AG04450 (cell line): ENCODE measurements around the gene JUN. TPM values are rescaled to one million over a fixed set of nuclear protein-coding genes. Genes with fewer than 3 reads are reported as not detected.

Experiments
- CTCF ChIA-PET: fragments of 300-600, 350-600 bp; formaldehyde crosslinking; extraction: SDS; loops from one replicate; lab custom pipeline; 2022; ENCODE audit warnings: antibody characterized with exemption, inconsistent platforms; lab: Charles Lee
- POLR2A ChIA-PET: fragments of 350-600 bp; formaldehyde crosslinking; extraction: SDS; loops from one replicate; lab custom pipeline; 2021; ENCODE audit warnings: antibody characterized with exemption, inconsistent platforms; lab: Yijun Ruan, JAX
- DNase-seq: peaks from one replicate; pipeline ENCODE4 v3.0.0-alpha.2; 2011; ENCODE audit warnings: low read depth, low spot score
- H3K27ac ChIP-seq: one replicate; pipeline ENCODE4 v1.5.1; 2012; ENCODE audit warnings: low read depth, low read length, control low read depth
- H3K27me3 ChIP-seq: one replicate; pipeline ENCODE4 v1.6.0; 2012; ENCODE audit warnings: low read length; ENCODE audit not compliant: control insufficient read depth, insufficient read depth
- H3K4me3 ChIP-seq: 2 replicates; pipeline ENCODE4 v1.5.1; 2011; ENCODE audit warnings: mild to moderate bottlenecking, low read depth, low read length, control low read depth
- H3K9me3 ChIP-seq: 2 replicates; pipeline ENCODE4 v1.5.1; 2012; ENCODE audit warnings: low read length; ENCODE audit not compliant: control insufficient read depth, insufficient read depth
- polyA plus RNA-seq: library from polyadenylated mRNA; depleted of rRNA; stranded (reverse); fragments of >200 nt; gene quantifications from 2 replicates; pipeline ENCODE4 v1.2.3, GENCODE V29; 2011
- TF ChIP-seq, protein P1 (sequence below): IDR thresholded peaks from 2 replicates; pipeline ENCODE4 v1.5.1; 2011; ENCODE audit warnings: low read depth, low read length, control low read depth, inconsistent platforms

The JUN gene
- polyA plus RNA-seq, 1 experiment = 48.7 TPM

DNA sequence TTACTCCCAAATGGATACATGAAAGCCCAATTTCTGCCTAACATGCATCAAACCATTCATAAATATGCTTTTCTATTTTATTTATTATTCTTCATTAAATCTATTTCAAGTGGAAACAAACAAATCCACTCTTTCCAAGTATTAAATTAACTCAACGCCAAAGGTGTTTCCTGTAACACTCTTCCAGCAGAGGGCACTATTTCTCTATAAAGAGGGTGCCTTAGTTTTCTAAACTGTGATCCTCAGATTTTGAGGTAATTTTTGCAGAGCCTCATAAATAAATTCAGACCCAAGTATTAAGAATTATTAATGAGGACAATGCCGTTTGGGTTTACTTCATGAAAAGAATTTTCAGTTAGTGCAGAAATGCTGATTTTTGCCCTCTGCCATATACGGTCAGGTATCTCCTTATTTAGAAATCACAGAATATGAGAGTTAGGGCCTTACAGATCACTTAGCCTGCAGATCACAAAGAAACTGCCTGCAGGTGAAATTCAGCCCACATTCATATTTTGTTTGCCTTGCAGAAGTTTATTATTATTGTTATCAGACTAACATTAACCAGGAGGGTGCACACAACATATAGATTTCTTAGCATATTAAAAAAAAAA is 43.9 kb downstream of the JUN start:
- Histone ChIP-seq H3K27ac (no peak overlapping the region), H3K4me3 (no peak overlapping the region), H3K9me3 (no peaks in the 10 kb centered on the region), H3K27me3 (no peaks in the 10 kb centered on the region)
- DNase-seq = no peak
- ChIA-PET CTCF (interaction anchor here (0.6 to 4.5 kb wide), 20 partner anchors 8 to 1137 kb away, joined by 3 to 54 read pairs (median 3); no protein-coding TSS in a partner anchor), POLR2A (no interaction called here)
- TF ChIP-seq, protein P1, sequence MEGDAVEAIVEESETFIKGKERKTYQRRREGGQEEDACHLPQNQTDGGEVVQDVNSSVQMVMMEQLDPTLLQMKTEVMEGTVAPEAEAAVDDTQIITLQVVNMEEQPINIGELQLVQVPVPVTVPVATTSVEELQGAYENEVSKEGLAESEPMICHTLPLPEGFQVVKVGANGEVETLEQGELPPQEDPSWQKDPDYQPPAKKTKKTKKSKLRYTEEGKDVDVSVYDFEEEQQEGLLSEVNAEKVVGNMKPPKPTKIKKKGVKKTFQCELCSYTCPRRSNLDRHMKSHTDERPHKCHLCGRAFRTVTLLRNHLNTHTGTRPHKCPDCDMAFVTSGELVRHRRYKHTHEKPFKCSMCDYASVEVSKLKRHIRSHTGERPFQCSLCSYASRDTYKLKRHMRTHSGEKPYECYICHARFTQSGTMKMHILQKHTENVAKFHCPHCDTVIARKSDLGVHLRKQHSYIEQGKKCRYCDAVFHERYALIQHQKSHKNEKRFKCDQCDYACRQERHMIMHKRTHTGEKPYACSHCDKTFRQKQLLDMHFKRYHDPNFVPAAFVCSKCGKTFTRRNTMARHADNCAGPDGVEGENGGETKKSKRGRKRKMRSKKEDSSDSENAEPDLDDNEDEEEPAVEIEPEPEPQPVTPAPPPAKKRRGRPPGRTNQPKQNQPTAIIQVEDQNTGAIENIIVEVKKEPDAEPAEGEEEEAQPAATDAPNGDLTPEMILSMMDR = peak; percentile 78

DNA sequence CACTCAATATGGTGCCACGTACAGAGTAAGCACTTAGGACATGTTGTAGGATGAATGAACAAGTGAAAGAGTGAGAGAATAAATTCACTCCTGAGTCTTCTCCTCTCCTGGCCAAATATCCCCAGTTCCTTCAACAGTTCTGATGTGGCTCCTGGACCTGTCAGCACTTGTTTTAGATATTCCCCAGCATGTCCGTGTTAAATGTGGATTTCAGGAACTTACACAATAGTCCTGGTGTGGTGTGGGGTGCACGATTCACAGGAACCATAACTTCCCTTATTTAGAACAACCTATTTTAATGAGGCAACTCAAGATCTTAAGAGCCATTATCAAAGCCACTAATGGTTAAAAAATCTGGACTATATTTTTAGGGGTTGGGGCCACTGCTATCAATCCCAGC is 45.0 kb downstream of the JUN start:
- Histone ChIP-seq H3K27ac (no peak overlapping the region), H3K9me3 (no peaks in the 10 kb centered on the region), H3K27me3 (no peaks in the 10 kb centered on the region), H3K4me3 (no peak overlapping the region)
- CTCF ChIA-PET = interaction anchor here (0.7 to 4.5 kb wide), 14 partner anchors 9 to 1021 kb away, joined by 3 to 54 read pairs (median 4); no protein-coding TSS in a partner anchor
- POLR2A ChIA-PET = no interaction called here
- TF ChIP-seq, protein P1 = no peak
- no peak for DNase-seq

GRCh38 chr1:58735586-58735985 is 48.3 kb downstream of the JUN start:
- ChIA-PET CTCF (no interaction called here), POLR2A (no interaction called here)
- Histone ChIP-seq H3K4me3 (no peak overlapping the region), H3K9me3 (no peaks in the 10 kb centered on the region), H3K27me3 (no peaks in the 10 kb centered on the region), H3K27ac (no peak overlapping the region)
- DNase-seq = no peak
- TF ChIP-seq, protein P1 = no peak

GRCh38 chr1:58734630-58735029 is 49.2 kb downstream of the JUN start:
- CTCF ChIA-PET = no interaction called here
- Histone ChIP-seq H3K27ac (no peak overlapping the region), H3K4me3 (no peak overlapping the region), H3K27me3 (no peaks in the 10 kb centered on the region), H3K9me3 (no peaks in the 10 kb centered on the region)
- TF ChIP-seq, protein P1 = no peak
- POLR2A ChIA-PET = no interaction called here
- DNase-seq = no peak

GRCh38 chr1:58732087-58732775 is 51.6 kb downstream of the JUN start:
- H3K4me3 ChIP-seq = no peak overlapping the region
- DNase-seq = no peak
- H3K27me3 ChIP-seq = no peaks in the 10 kb centered on the region
- TF ChIP-seq, protein P1 = no peak
- H3K27ac ChIP-seq = no peak overlapping the region
- CTCF ChIA-PET = interaction anchor here (1.2 kb wide), 1 partner anchor 1027 kb away, joined by 3 read pairs; no protein-coding TSS in a partner anchor
- no peaks in the 10 kb centered on the region for H3K9me3 ChIP-seq
- POLR2A ChIA-PET = no interaction called here
